Heart left ventricle (tissue), 13 donors: ENCODE measurements around the gene GALNT10.

ENCODE experiments used
- POLR2A ChIP-seq, 2 donors: fragments of 450-650 bp; IDR thresholded peaks; one replicate each; pipeline ENCODE4 v1.6.1; 2017; ENCODE audit warnings: antibody characterized with exemption in 2 of 2, mild to moderate bottlenecking in 2 of 2, moderate library complexity in 2 of 2
- TF ChIP-seq, protein P1 (sequence below), 12 donors: fragments of 200-600 bp; sonication (generic) in 4 of 12; IDR thresholded peaks; one replicate each; pipeline versions ENCODE4 v1.5.0 to v1.8.0; 2018 to 2022; ENCODE audit warnings: antibody characterized with exemption in 12 of 12, mild to moderate bottlenecking in 5 of 12
- donor health status: ischemic (EF 13 %, LVEDD 7.1; RV severe dilation, severe dysfunction).
- donor health status: DM: no; HTN: yes; CAD: no.
- donor health status: DM: no; HTN: no; CAD: no.
- donor health status: ischemic (EF 25% LVEDD 6.9; RV normal size, moderate dysfunction).
- donor health status: ischemic (EF 25% LVEDD 5.7; RV mildly dilated, moderate dysfunction).
- donor health status: ischemic (EF 35%, LVEDD 5.7; RV mildly dilated, moderate dysfunction).
- donor health status: nonischemic (EF 11% LVEDD 7.7; RV severe dilation, severe dysfunction).
- donor health status: DM: yes; HTN: yes; CAD: no.
- donor health status: PGD.
- donor health status: ischemic (EF 29% LVEDD 5.4; RV normal size, mild dysfunction).
- donor health status: nonischemic (EF 23%, LVEDD 6.1; RV moderate dilation, normal function).

- TF ChIP-seq, protein P1, sequence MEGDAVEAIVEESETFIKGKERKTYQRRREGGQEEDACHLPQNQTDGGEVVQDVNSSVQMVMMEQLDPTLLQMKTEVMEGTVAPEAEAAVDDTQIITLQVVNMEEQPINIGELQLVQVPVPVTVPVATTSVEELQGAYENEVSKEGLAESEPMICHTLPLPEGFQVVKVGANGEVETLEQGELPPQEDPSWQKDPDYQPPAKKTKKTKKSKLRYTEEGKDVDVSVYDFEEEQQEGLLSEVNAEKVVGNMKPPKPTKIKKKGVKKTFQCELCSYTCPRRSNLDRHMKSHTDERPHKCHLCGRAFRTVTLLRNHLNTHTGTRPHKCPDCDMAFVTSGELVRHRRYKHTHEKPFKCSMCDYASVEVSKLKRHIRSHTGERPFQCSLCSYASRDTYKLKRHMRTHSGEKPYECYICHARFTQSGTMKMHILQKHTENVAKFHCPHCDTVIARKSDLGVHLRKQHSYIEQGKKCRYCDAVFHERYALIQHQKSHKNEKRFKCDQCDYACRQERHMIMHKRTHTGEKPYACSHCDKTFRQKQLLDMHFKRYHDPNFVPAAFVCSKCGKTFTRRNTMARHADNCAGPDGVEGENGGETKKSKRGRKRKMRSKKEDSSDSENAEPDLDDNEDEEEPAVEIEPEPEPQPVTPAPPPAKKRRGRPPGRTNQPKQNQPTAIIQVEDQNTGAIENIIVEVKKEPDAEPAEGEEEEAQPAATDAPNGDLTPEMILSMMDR (IDR thresholded peaks at IDR 0.05), result no peak
- no peak for TF ChIP-seq POLR2A (IDR thresholded peaks at IDR 0.05)
These were observed 45.3 kb upstream of the GALNT10 start for GRCh38 chr5:154145268-154145667.
